Measurements from ENCODE around the gene EFL1.

DNA sequence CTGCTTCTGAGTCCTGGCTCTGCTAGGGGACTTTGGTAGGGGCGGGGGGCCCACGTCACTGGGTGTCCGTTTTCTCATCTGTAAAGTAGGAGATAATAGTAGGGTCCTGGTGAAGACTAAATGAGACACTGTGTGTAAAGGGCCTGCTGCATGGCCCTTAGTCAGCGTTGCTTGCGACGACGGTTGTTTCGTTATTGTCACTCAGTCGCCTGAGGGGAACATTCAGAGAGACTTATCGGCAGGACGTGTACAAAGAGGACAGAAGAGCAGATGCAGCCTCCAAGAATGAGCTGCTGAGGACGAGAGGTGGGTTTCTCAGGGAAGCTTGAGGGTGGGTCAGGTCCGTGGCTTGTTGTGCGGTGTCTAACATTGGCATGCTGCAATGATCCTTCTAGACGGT lies 163.9 kb downstream of the EFL1 start:
- TF ChIP-seq, protein P1, sequence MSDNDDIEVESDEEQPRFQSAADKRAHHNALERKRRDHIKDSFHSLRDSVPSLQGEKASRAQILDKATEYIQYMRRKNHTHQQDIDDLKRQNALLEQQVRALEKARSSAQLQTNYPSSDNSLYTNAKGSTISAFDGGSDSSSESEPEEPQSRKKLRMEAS (IDR thresholded peaks at IDR 0.05; ENCODE audit: low read depth): no peak
- TF ChIP-seq, protein P2, sequence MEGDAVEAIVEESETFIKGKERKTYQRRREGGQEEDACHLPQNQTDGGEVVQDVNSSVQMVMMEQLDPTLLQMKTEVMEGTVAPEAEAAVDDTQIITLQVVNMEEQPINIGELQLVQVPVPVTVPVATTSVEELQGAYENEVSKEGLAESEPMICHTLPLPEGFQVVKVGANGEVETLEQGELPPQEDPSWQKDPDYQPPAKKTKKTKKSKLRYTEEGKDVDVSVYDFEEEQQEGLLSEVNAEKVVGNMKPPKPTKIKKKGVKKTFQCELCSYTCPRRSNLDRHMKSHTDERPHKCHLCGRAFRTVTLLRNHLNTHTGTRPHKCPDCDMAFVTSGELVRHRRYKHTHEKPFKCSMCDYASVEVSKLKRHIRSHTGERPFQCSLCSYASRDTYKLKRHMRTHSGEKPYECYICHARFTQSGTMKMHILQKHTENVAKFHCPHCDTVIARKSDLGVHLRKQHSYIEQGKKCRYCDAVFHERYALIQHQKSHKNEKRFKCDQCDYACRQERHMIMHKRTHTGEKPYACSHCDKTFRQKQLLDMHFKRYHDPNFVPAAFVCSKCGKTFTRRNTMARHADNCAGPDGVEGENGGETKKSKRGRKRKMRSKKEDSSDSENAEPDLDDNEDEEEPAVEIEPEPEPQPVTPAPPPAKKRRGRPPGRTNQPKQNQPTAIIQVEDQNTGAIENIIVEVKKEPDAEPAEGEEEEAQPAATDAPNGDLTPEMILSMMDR (IDR thresholded peaks at IDR 0.05): no peak
- TF ChIP-seq POLR2AphosphoS5 (IDR thresholded peaks at IDR 0.05; ENCODE audit: low read depth, low read length) (no peak), RFX5 (IDR thresholded peaks at IDR 0.05; ENCODE audit: low read length) (no peak), EP300 (IDR thresholded peaks at IDR 0.05; ENCODE audit: borderline replicate concordance in 1 of 2, low read depth in 1 of 2, low read length in 1 of 2) (no peak)
